Measurements from ENCODE around the gene TECTA.

- TF ChIP-seq CTCF (IDR thresholded peaks at IDR 0.05) (no peak), POLR2A (IDR thresholded peaks at IDR 0.05) (no peak)
Observed at GRCh38 chr11:121140369-121140768, 39.3 kb downstream of the TECTA start.
